K562 (cell line): ENCODE data around the gene GCSAM. TPM values are rescaled to one million over a fixed set of nuclear protein-coding genes. Genes with fewer than 3 reads are reported as not detected.

Source experiments
- ASH1L ChIP-seq: fragments of 450-650 bp; IDR thresholded peaks from 2 replicates; pipeline ENCODE4 v1.6.1; 2018; ENCODE audit warnings: borderline replicate concordance, mild to moderate bottlenecking, low read depth; ENCODE audit not compliant: partially characterized antibody
- CCNT2 ChIP-seq: IDR thresholded peaks from 2 replicates; pipeline ENCODE4 v1.6.1; 2011; ENCODE audit warnings: borderline replicate concordance, low read depth, mild to moderate bottlenecking, moderate library complexity, mixed read lengths, low read length; ENCODE audit not compliant: insufficient read length; ENCODE audit errors: extremely low read depth
- LCOR ChIP-seq: sonication (generic); formaldehyde crosslinking; IDR thresholded peaks from 2 replicates; pipeline ENCODE4 v1.8.0; 2022; ENCODE audit warnings: mild to moderate bottlenecking, missing genetic modification reagents
- NR2C2 ChIP-seq, 2 experiments: fragments of 200-800 bp in 1 of 2; sonication (Bioruptor generic) in 1 of 2; sonication (generic) in 1 of 2; formaldehyde crosslinking in 1 of 2; IDR thresholded peaks; 2 replicates each; pipeline versions ENCODE4 v1.6.1 to v1.8.0; 2016 to 2022; ENCODE audit warnings: mild to moderate bottlenecking in 1 of 2, missing compliant biosample characterization in 1 of 2, missing genetic modification characterization in 1 of 2, missing genetic modification reagents in 1 of 2
- PHB2 ChIP-seq: fragments of 450-650 bp; IDR thresholded peaks from 2 replicates; pipeline ENCODE4 v1.6.1; 2017; ENCODE audit warnings: low read depth
- RB1 ChIP-seq: fragments of 450-650 bp; IDR thresholded peaks from 2 replicates; pipeline ENCODE4 v1.6.1; 2017; ENCODE audit warnings: low read depth, mild to moderate bottlenecking
- RFX5 ChIP-seq: IDR thresholded peaks from 2 replicates; pipeline ENCODE4 v1.6.1; 2011; ENCODE audit warnings: low read depth, mild to moderate bottlenecking, improper control_type of control experiment, low read length
- TARDBP ChIP-seq: fragments of 450-650 bp; IDR thresholded peaks from 2 replicates; pipeline ENCODE4 v1.6.1; 2016
- TCF3 ChIP-seq: sonication (generic); formaldehyde crosslinking; IDR thresholded peaks from 2 replicates; pipeline ENCODE4 v1.4.0; 2020; ENCODE audit warnings: mild to moderate bottlenecking, missing genetic modification reagents
- ZFX ChIP-seq: sonication (generic); formaldehyde crosslinking; IDR thresholded peaks from 2 replicates; pipeline ENCODE4 v1.8.0; 2022; ENCODE audit warnings: mild to moderate bottlenecking, missing genetic modification reagents, moderate library complexity
- ZNF324 ChIP-seq: fragments of 250-450 bp; sonication (Bioruptor Pico); IDR thresholded peaks from 2 replicates; pipeline ENCODE4 v1.4.0; 2020; ENCODE audit warnings: mild to moderate bottlenecking
- ZNF41 ChIP-seq: fragments of 250-450 bp; sonication (Bioruptor Pico); conservative IDR thresholded peaks from 2 replicates; pipeline ENCODE4 v1.4.0; 2020; ENCODE audit warnings: mild to moderate bottlenecking
- polyA plus RNA-seq, 8 experiments: library from polyadenylated mRNA; depleted of rRNA in 4 of 8; stranded (reverse) in 5 of 8; unstranded in 3 of 8; fragments of >200 nt; fragmentation: Nextera tagmentation in 2 of 8; fragmentation: Illumina TruSeq in 1 of 8; extraction: Ambion mirVana in 2 of 8; extraction: Trizol in 1 of 8; gene quantifications; 2 replicates each; pipeline versions ENCODE4 v1.2.1 to v1.2.3, GENCODE V29; 2011 to 2014; ENCODE audit warnings: inconsistent platforms in 1 of 8, missing spikeins in 1 of 8
- total RNA-seq, 7 experiments: library from RNA; depleted of rRNA in 6 of 7; stranded (reverse); fragments of >200 nt in 6 of 7; fragmentation: Illumina TruSeq in 2 of 7; extraction: Trizol in 2 of 7; gene quantifications; 2 replicates each; pipeline versions ENCODE4 v1.2.1 to v1.2.3, GENCODE V29; 2011 to 2021; ENCODE audit warnings: low replicate concordance in 1 of 7
- TF ChIP-seq, protein P1 (sequence below): sonication (generic); formaldehyde crosslinking; IDR thresholded peaks from 2 replicates; pipeline ENCODE4 v1.8.1; 2022; ENCODE audit warnings: missing genetic modification reagents
- TF ChIP-seq, protein P2 (sequence below): IDR thresholded peaks from 2 replicates; pipeline ENCODE4 v1.6.1; 2016; ENCODE audit warnings: missing genetic modification characterization, missing compliant biosample characterization
- TF ChIP-seq, protein P3 (sequence below): fragments of 450-650 bp; IDR thresholded peaks from 2 replicates; pipeline ENCODE4 v1.6.1; 2018; ENCODE audit not compliant: partially characterized antibody
- TF ChIP-seq, protein P4 (sequence below): fragments of 450-650 bp; IDR thresholded peaks from 2 replicates; pipeline ENCODE4 v1.6.1; 2016; ENCODE audit warnings: missing biosample characterization, missing genetic modification characterization
- TF ChIP-seq, protein P5 (sequence below): fragments of 250-450 bp; sonication (Bioruptor Pico); IDR thresholded peaks from 2 replicates; pipeline ENCODE4 v1.8.0; 2022; ENCODE audit warnings: moderate library complexity, mild to moderate bottlenecking, inconsistent platforms

Gene GCSAM
- total and polyA plus RNA-seq, 9 of the 15 experiments (the other 6 are each of a cell fraction or from before 2014, with no cell fraction given): 0.10 TPM; not detected in 8

DNA sequence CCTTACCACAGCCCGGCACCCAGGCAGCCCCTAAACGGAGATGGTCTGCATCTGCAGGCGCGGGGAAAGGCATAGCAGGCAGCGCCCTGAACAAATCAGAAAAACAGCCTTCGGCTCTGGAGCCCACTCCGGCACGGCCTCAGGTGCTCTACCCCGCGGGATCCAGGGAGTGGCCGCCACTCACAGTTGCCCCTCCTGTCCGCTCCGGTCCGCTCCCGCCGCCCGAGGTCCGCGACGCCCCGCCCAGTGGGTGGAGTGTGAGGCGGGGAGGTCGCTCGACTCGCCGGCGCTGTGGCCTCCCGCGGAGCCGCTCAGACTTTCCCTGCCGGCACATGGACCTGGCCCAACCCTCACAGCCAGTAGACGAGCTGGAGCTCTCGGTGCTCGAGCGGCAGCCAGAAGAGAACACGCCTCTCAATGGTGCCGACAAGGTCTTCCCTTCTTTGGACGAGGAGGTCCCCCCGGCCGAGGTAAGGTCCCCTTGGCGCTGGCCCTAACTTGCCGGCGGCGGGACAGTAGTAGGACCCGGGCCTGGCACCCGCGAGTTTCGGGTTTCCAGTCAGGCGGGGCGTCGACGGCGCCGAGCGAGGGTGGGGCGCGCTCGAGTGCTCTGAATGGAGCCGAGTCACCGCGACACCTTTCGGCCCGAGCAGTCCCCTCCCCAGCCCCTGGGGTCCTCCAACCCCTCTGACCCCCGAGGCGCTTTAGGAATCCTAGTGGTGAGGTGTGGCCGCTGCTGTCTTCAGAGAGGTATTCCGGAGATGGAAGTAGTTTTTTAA is 46.8 kb downstream of the GCSAM start, which contains the start of gene C3orf52 (continued):
- TF ChIP-seq, protein P1, sequence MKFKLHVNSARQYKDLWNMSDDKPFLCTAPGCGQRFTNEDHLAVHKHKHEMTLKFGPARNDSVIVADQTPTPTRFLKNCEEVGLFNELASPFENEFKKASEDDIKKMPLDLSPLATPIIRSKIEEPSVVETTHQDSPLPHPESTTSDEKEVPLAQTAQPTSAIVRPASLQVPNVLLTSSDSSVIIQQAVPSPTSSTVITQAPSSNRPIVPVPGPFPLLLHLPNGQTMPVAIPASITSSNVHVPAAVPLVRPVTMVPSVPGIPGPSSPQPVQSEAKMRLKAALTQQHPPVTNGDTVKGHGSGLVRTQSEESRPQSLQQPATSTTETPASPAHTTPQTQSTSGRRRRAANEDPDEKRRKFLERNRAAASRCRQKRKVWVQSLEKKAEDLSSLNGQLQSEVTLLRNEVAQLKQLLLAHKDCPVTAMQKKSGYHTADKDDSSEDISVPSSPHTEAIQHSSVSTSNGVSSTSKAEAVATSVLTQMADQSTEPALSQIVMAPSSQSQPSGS (CRISPR knock-in tag): no peak
- TF ChIP-seq ZNF324 (CRISPR knock-in tag) (no peak), RFX5 (no peak), TCF3 (CRISPR knock-in tag) (no peak), PHB2 (no peak), TARDBP (0 out of 2 replicates have a peak, but pooled peaks have one; percentile 35), NR2C2 (CRISPR knock-in tag; IDR thresholded peaks at IDR 0.05) (no peak), NR2C2 (tag; IDR thresholded peaks at IDR 0.05) (no peak), ZFX (CRISPR knock-in tag) (peak; percentile 58), CCNT2 (peak; percentile 25), LCOR (CRISPR knock-in tag) (no peak), ZNF41 (CRISPR knock-in tag) (no peak), RB1 (no peak), ASH1L (no peak)
- TF ChIP-seq, protein P2, sequence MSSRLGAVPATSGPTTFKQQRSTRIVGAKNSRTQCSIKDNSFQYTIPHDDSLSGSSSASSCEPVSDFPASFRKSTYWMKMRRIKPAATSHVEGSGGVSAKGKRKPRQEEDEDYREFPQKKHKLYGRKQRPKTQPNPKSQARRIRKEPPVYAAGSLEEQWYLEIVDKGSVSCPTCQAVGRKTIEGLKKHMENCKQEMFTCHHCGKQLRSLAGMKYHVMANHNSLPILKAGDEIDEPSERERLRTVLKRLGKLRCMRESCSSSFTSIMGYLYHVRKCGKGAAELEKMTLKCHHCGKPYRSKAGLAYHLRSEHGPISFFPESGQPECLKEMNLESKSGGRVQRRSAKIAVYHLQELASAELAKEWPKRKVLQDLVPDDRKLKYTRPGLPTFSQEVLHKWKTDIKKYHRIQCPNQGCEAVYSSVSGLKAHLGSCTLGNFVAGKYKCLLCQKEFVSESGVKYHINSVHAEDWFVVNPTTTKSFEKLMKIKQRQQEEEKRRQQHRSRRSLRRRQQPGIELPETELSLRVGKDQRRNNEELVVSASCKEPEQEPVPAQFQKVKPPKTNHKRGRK (tag): no peak
- TF ChIP-seq, protein P3, sequence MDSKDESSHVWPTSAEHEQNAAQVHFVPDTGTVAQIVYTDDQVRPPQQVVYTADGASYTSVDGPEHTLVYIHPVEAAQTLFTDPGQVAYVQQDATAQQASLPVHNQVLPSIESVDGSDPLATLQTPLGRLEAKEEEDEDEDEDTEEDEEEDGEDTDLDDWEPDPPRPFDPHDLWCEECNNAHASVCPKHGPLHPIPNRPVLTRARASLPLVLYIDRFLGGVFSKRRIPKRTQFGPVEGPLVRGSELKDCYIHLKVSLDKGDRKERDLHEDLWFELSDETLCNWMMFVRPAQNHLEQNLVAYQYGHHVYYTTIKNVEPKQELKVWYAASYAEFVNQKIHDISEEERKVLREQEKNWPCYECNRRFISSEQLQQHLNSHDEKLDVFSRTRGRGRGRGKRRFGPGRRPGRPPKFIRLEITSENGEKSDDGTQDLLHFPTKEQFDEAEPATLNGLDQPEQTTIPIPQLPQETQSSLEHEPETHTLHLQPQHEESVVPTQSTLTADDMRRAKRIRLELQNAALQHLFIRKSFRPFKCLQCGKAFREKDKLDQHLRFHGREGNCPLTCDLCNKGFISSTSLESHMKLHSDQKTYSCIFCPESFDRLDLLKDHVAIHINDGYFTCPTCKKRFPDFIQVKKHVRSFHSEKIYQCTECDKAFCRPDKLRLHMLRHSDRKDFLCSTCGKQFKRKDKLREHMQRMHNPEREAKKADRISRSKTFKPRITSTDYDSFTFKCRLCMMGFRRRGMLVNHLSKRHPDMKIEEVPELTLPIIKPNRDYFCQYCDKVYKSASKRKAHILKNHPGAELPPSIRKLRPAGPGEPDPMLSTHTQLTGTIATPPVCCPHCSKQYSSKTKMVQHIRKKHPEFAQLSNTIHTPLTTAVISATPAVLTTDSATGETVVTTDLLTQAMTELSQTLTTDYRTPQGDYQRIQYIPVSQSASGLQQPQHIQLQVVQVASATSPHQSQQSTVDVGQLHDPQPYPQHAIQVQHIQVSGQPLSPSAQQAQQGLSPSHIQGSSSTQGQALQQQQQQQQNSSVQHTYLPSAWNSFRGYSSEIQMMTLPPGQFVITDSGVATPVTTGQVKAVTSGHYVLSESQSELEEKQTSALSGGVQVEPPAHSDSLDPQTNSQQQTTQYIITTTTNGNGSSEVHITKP: peak; percentile 60
- TF ChIP-seq, protein P4, sequence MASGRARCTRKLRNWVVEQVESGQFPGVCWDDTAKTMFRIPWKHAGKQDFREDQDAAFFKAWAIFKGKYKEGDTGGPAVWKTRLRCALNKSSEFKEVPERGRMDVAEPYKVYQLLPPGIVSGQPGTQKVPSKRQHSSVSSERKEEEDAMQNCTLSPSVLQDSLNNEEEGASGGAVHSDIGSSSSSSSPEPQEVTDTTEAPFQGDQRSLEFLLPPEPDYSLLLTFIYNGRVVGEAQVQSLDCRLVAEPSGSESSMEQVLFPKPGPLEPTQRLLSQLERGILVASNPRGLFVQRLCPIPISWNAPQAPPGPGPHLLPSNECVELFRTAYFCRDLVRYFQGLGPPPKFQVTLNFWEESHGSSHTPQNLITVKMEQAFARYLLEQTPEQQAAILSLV (tag): no peak
- TF ChIP-seq, protein P5, sequence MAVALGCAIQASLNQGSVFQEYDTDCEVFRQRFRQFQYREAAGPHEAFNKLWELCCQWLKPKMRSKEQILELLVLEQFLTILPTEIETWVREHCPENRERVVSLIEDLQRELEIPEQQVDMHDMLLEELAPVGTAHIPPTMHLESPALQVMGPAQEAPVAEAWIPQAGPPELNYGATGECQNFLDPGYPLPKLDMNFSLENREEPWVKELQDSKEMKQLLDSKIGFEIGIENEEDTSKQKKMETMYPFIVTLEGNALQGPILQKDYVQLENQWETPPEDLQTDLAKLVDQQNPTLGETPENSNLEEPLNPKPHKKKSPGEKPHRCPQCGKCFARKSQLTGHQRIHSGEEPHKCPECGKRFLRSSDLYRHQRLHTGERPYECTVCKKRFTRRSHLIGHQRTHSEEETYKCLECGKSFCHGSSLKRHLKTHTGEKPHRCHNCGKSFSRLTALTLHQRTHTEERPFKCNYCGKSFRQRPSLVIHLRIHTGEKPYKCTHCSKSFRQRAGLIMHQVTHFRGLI: no peak
